ENCODE data around the gene MN1. TPM values are rescaled to one million over a fixed set of nuclear protein-coding genes. Genes with fewer than 3 reads are reported as not detected.

The MN1 gene
- total RNA-seq, 3 donors from 2014 or later = 0.49 to 7.6 (median 1.8) TPM

DNA sequence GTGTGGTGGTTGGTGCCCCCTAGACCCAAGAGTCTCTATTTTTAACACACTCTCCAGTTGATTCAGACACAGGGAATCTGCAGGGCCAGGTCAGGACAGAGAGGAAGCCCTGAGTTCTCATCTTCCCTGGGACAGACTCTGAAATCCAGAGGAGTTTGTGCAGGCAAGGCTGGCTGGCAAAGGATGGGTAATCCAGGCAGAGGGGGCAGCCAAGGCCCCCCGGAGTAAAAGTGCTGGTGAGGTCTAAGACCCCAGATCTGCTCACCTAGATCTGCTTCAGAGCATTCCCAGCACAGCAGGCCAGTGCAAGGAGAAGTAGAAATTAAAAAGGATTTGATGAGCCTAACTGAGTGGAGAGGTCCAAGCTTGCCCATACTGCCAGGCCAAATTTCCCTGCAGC is 40.6 kb upstream of the MN1 start:
- no peaks in the 10 kb centered on the region for H3K9me3 ChIP-seq
- no peak for DNase-seq
- intact Hi-C loops (cut with DNase I, micrococcal nuclease) = no loop called here
- H3K4me3 ChIP-seq = no peak overlapping the region
- no peaks in the 10 kb centered on the region for H3K36me3 ChIP-seq (ENCODE audit: low read depth)
- no peaks in the 10 kb centered on the region for H3K4me1 ChIP-seq (ENCODE audit: low read depth)
- ATAC-seq = no peak
- TF ChIP-seq, protein P1, sequence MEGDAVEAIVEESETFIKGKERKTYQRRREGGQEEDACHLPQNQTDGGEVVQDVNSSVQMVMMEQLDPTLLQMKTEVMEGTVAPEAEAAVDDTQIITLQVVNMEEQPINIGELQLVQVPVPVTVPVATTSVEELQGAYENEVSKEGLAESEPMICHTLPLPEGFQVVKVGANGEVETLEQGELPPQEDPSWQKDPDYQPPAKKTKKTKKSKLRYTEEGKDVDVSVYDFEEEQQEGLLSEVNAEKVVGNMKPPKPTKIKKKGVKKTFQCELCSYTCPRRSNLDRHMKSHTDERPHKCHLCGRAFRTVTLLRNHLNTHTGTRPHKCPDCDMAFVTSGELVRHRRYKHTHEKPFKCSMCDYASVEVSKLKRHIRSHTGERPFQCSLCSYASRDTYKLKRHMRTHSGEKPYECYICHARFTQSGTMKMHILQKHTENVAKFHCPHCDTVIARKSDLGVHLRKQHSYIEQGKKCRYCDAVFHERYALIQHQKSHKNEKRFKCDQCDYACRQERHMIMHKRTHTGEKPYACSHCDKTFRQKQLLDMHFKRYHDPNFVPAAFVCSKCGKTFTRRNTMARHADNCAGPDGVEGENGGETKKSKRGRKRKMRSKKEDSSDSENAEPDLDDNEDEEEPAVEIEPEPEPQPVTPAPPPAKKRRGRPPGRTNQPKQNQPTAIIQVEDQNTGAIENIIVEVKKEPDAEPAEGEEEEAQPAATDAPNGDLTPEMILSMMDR (IDR thresholded peaks at IDR 0.05) = no peak

DNA sequence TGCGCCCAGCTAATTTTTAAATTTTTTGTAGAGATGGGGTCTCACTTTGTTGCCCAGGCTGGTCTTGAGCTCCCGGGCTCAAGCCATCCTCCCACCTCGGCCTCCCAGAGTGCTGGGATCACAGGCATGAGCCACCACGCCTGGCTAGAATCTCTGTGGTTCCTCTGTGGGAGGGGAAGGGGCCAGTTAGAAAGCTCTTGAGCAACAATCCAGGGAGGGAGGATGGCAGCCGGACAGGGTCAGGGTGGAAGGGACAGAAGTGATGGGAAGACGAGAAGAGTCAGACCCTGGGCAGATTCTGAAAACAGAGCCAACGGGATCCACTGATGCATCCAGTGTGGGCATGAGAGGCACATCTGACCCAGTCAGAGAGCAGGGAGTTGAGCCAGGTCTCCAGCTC is 38.9 kb upstream of the MN1 start:
- Histone ChIP-seq H3K4me1 (ENCODE audit: low read depth) (no peaks in the 10 kb centered on the region), H3K9me3 (no peaks in the 10 kb centered on the region), H3K36me3 (ENCODE audit: low read depth) (no peaks in the 10 kb centered on the region), H3K4me3 (no peak overlapping the region)
- intact Hi-C loops (cut with DNase I, micrococcal nuclease) = no loop called here
- TF ChIP-seq, protein P1 (IDR thresholded peaks at IDR 0.05) = no peak
- DNase-seq = no peak
- ATAC-seq = no peak

DNA sequence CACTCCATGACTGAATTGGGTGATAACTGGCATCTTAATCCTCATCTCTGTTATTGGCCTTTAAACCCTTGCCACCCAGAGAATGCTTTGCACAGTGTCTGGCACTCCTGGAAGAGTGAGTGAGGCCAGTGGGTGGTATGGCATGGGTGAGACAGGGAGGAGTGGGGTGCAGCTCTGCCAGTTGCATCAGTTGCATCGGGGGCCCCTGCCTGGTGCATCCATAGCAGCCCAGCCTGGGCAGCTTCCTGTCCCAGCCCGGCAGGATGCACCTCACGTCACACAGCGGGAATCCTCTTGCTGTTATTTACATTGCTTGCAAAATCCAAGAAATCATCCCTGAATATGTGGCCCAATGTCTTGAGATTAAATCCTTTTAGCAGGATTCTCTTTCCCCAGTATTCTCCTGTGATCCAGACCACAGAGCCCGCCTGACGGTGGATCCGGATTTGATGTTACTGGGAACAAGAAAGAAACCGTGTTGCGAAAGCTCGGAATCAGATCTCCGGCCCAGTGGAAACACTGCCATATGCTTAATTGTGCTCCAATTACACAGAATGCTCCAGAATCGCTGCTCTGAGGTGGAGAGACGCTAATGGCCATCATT is 37.6 kb upstream of the MN1 start:
- no peaks in the 10 kb centered on the region for H3K9me3 ChIP-seq
- intact Hi-C loops (cut with DNase I, micrococcal nuclease) = no loop called here
- H3K36me3 ChIP-seq (ENCODE audit: low read depth) = no peaks in the 10 kb centered on the region
- TF ChIP-seq, protein P1 (IDR thresholded peaks at IDR 0.05) = no peak
- DNase-seq (no peak), ATAC-seq (no peak)
- no peaks in the 10 kb centered on the region for H3K4me1 ChIP-seq (ENCODE audit: low read depth)
- H3K4me3 ChIP-seq = no peak overlapping the region

DNA sequence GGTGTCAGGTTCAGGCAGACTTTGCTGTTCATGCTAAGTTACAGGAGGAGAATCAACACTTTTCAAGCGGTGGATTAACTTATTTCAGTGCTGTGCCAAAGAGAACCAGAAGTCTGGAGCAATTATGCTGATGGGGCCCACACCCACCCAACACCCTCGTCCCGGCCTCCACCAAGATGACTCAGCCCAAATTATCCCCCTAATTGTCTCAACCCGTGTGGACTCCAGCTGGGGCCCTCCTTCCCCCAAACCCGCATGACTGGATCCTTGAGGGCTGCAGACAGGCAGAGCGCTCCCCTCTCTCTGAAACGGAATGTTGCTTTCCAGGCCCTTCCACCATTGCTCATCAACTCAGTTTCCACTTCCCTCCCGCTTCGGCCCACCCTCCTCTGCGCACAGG is 34.6 kb upstream of the MN1 start:
- TF ChIP-seq, protein P1 (IDR thresholded peaks at IDR 0.05) = no peak
- no peak overlapping the region for H3K4me3 ChIP-seq
- intact Hi-C loops (cut with DNase I, micrococcal nuclease) = no loop called here
- no peaks in the 10 kb centered on the region for H3K9me3 ChIP-seq
- no peaks in the 10 kb centered on the region for H3K4me1 ChIP-seq (ENCODE audit: low read depth)
- DNase-seq = no peak
- no peaks in the 10 kb centered on the region for H3K36me3 ChIP-seq (ENCODE audit: low read depth)
- no peak for ATAC-seq

DNA sequence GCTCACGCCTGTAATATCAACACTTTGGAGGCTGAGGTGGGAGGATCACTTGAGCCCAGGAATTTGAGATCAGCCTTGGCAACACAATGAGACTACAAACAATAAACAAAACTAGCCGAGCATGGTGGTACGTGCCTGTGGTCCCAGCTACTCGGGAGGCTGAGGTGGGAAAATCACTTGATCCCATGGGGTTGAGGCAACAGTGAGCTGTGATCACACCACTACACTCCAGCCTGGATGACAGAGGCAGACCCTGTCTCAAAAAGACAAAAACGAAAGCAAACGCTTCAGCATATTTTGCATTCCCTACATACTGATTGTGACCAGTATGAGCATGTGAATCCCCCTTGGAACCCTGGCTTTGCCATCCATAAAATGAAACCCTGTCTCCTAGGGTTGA is 33.9 kb upstream of the MN1 start:
- TF ChIP-seq, protein P1 (IDR thresholded peaks at IDR 0.05) = no peak
- ATAC-seq = no peak
- Histone ChIP-seq H3K36me3 (ENCODE audit: low read depth) (no peaks in the 10 kb centered on the region), H3K4me1 (ENCODE audit: low read depth) (no peaks in the 10 kb centered on the region), H3K9me3 (no peaks in the 10 kb centered on the region), H3K4me3 (no peak overlapping the region)
- no peak for DNase-seq
- intact Hi-C loops (cut with DNase I, micrococcal nuclease) = no loop called here

Measured in mucosa of descending colon (tissue), 3 donors.